ENCODE measurements around the gene SMIM29.
A peak's percentile ranks its signal among the peaks of the same experiment; 100 is the strongest.

Gene SMIM29

GRCh38 chr6:34227761-34228421, 20.9 kb downstream of the SMIM29 start:
- Histone ChIP-seq H3K27ac (ENCODE audit: low read depth, low read length) (no peak overlapping the region), H3K9me2 (replicated peaks; ENCODE audit: insufficient read depth, low read length) (no peaks in the 10 kb centered on the region), H3K27me3 (ENCODE audit: low read length) (no peaks in the 10 kb centered on the region), H4K20me1 (ENCODE audit: low read depth, low read length) (no peaks in the 10 kb centered on the region), H2AFZ (ENCODE audit: low read depth, low read length, severe bottlenecking) (no peak overlapping the region), H3K79me2 (ENCODE audit: insufficient read depth, low read length) (no peaks in the 10 kb centered on the region), H3K9ac (ENCODE audit: low read length) (no peak overlapping the region), H3K4me3 (ENCODE audit: insufficient read depth, low read length, poor library complexity, severe bottlenecking) (no peak overlapping the region), H3K4me2 (ENCODE audit: low read depth, low read length, poor library complexity, severe bottlenecking) (no peak overlapping the region), H3F3A (ENCODE audit: insufficient read depth) (peaks cover 5% of the 10 kb centered on the region; the same call in 1 of the 2 replicates), H3K36me3 (ENCODE audit: low read length) (no peaks in the 10 kb centered on the region), H3K9me3 (ENCODE audit: insufficient read depth, low read length) (no peaks in the 10 kb centered on the region)
- TF ChIP-seq CTCF (IDR thresholded peaks at IDR 0.05; ENCODE audit: insufficient read depth, low read length, poor library complexity, severe bottlenecking) (no peak), EZH2phosphoT487 (conservative IDR thresholded peaks at IDR 0.05; ENCODE audit: low read length) (no peak)

GRCh38 chr6:34226731-34227586, 21.8 kb downstream of the SMIM29 start:
- peaks cover 8% of the 10 kb centered on the region; the same call in 1 of the 2 replicates for H3F3A ChIP-seq (ENCODE audit: insufficient read depth)
- TF ChIP-seq EZH2phosphoT487 (conservative IDR thresholded peaks at IDR 0.05; ENCODE audit: low read length) (no peak), CTCF (IDR thresholded peaks at IDR 0.05; ENCODE audit: insufficient read depth, low read length, poor library complexity, severe bottlenecking) (peak; percentile 31)
- H3K9me3 ChIP-seq (ENCODE audit: insufficient read depth, low read length): no peaks in the 10 kb centered on the region
- H3K9ac ChIP-seq (ENCODE audit: low read length): no peak overlapping the region
- H3K36me3 ChIP-seq (ENCODE audit: low read length): no peaks in the 10 kb centered on the region
- H3K27me3 ChIP-seq (ENCODE audit: low read length): no peaks in the 10 kb centered on the region
- H3K4me2 ChIP-seq (ENCODE audit: low read depth, low read length, poor library complexity, severe bottlenecking): no peak overlapping the region
- no peaks in the 10 kb centered on the region for H3K79me2 ChIP-seq (ENCODE audit: insufficient read depth, low read length)
- H3K4me3 ChIP-seq (ENCODE audit: insufficient read depth, low read length, poor library complexity, severe bottlenecking): no peak overlapping the region
- H3K27ac ChIP-seq (ENCODE audit: low read depth, low read length): no peak overlapping the region
- H3K9me2 ChIP-seq (replicated peaks; ENCODE audit: insufficient read depth, low read length): no peaks in the 10 kb centered on the region
- no peaks in the 10 kb centered on the region for H4K20me1 ChIP-seq (ENCODE audit: low read depth, low read length)
- H2AFZ ChIP-seq (ENCODE audit: low read depth, low read length, severe bottlenecking): no peak overlapping the region

- Histone ChIP-seq H4K20me1 (ENCODE audit: low read depth, low read length) (no peaks in the 10 kb centered on the region), H3K9ac (ENCODE audit: low read length) (no peak overlapping the region), H3K4me2 (ENCODE audit: low read depth, low read length, poor library complexity, severe bottlenecking) (no peak overlapping the region), H3K9me3 (ENCODE audit: insufficient read depth, low read length) (no peaks in the 10 kb centered on the region), H3K36me3 (ENCODE audit: low read length) (no peaks in the 10 kb centered on the region), H2AFZ (ENCODE audit: low read depth, low read length, severe bottlenecking) (no peak overlapping the region), H3K4me3 (ENCODE audit: insufficient read depth, low read length, poor library complexity, severe bottlenecking) (no peak overlapping the region), H3K27me3 (ENCODE audit: low read length) (no peaks in the 10 kb centered on the region), H3F3A (ENCODE audit: insufficient read depth) (peaks cover 13% of the 10 kb centered on the region; the same call in 1 of the 2 replicates), H3K79me2 (ENCODE audit: insufficient read depth, low read length) (no peaks in the 10 kb centered on the region), H3K27ac (ENCODE audit: low read depth, low read length) (no peak overlapping the region), H3K9me2 (replicated peaks; ENCODE audit: insufficient read depth, low read length) (no peaks in the 10 kb centered on the region)
- no peak for TF ChIP-seq CTCF (IDR thresholded peaks at IDR 0.05; ENCODE audit: insufficient read depth, low read length, poor library complexity, severe bottlenecking)
Measured at GRCh38 chr6:34226066-34226465, 22.7 kb downstream of the SMIM29 start.
